ENCODE data around the gene ZNF446.
"Not testable (repeated sequence)": the region's sequence is repeated elsewhere in the genome, so short reads cannot be mapped to it uniquely, and the experiment has no call there.

The ZNF446 gene

DNA sequence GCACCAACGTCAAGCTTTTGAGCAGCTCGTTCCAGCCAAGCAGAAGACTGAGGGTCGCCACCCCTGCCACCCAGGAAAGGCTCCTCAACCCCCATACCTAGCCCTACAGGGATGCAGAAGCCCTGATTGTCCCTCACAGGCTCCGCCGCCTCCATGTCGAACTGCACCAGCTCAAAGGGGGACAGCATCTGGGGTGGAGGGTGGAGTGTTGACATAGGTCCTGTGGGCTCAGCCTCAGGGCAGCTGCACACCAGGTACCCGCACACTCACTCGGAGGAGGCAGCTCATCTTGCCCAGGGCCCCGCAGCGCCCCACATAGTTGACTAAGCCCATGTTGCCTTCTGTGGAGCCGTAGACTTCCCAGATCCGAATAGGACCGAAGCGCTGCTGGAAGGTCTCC is 24.1 kb downstream of the ZNF446 start:
- no peak for DNase-seq (ENCODE audit: low spot score)

GRCh38 chr19:58507602-58508223 is 31.6 kb downstream of the ZNF446 start:
- not testable (repeated sequence) for DNase-seq (ENCODE audit: low spot score)

- no peak for DNase-seq (ENCODE audit: low spot score)
Measured at GRCh38 chr19:58509731-58510083, 33.6 kb downstream of the ZNF446 start.

- DNase-seq (ENCODE audit: low spot score) = no peak
Measured at GRCh38 chr19:58510084-58510862, 34.1 kb downstream of the ZNF446 start.

DNA sequence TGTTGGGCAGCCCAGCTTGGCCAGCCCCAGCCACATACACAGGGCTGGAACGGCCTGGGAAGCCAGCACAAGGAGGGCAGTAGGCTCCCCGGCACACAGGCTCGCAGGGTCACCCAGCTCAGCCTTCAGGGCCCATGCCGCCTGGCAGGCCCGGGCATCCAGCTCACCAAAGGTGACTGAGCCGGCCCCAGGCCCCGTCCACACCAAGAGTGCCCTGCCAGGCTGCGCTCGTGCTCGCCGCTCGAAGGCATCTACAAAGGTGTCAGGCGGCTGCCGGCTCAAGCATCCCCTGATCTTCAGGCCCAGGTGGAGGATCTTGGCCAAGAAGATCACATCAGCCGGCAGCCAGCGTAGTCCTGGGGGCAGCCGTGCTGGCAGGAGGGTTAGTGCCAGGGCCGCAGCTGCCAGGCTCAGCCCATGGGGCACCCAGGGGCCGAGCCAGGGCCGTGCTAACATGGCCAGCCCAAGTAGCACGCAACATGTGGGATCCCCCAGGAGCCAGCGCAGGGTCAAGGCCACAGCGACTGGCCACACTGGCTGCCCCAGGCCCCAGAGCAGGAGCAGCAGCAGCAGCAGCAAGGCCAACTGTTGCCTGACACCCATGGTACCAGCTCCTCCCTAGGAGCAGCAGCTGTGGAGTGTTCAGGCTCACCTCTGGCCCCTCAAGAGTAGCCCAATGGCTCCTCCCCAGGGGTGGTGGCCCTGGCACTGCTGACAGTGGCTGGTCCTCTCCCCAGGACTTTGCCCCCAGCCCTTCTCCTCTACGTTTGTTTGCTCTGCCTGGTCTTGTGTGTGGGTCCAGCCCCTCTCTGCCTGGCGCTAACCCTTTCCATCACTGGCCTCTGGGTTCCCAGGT is 35.4 kb downstream of the ZNF446 start, which contains the start of gene SLC27A5:
SLC27A5 (minus strand) TSS at position 640 of the 856 bp plus-strand sequence; CDS start at position 603, 37 bp downstream.
- DNase-seq (ENCODE audit: low spot score) = peak; percentile 54

DNA sequence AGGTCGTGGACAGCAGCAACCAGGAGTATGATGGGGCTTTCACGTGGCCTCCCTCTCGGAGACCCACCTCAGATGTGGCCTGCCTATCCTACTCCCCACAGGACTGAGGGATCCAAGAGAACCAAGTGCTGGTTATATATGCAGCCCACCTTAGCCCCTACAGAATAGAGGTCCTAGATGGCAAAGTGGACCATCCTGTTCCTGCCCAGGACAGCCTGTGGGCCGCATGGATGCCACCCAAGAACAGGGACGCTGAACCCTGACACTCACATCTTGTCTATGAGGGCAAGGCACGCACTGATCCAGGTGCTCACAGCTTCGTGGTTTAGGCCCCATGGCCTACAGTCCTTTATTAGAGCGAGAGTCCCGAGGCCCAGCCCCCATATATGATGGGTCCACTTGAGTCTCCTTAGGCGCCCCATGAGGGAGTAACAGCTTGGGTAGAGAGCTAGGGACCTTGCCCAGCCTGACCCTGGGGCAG is 37.1 kb downstream of the ZNF446 start:
- DNase-seq (ENCODE audit: low spot score) = no peak

DNA sequence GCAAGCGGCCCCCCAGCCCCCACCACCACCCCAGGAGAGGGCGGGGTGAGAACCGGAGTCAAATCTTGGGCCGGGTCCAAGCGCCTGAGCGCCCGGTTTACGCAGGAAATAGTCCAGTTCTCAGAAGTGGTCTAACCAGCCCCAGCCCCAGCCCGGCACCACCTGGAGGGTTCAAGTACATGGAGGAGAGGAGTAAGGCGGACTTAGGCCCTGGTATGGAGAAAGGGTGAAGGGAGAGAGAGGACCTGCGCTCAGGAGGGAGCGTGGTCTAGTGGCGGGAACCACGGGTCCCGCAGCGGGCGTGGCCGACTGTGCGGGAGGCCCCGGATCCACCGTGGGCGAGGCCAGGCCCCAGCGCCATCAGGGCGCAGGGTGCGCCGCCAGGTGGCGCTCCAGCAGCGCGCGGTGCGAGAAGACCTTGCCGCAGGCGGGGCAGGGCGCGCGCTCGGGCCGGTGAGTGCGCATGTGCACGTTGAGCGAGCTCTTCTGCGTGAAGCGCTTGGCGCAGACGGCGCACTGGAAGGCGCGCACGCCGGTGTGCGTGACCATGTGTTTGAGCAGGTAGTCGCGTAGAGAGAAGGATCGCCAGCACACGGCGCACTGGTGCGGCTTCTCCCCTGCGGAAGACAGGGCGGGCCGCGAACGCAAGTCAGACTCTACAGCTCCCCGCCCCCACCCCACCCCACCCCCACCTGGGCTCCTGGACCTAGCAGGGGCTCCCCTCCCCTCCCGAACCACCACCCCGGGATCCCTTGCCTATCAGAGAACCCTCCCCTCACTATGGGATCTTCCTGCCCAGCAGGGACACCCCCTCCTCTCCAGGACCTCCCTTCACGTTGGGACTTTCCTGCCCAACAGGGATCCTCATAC is 37.8 kb downstream of the ZNF446 start:
- DNase-seq (ENCODE audit: low spot score) = peak; percentile 90

DNA sequence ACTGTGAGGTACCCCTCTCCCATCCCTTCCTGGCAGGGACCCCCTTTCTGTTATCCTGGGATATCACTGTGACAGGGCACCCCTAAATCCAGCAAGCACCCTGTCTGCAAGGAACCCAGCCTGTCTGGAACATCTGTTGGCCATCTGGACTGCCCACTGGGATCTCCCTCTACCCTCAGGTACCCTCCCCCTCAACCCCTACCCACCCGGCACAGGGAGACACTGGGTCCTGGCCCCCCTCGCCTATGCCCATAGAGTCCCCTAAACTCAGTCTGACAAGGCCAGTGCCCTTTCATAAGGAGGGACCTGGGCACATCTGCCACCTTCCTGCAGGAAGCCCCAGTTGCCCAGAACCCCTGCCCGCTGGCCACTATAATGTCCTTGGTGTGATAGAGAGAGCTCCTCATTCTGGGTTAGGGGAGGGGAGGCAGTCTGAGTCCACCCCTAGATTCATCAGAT is 38.4 kb downstream of the ZNF446 start:
- no peak for DNase-seq (ENCODE audit: low spot score)

GRCh38 chr19:58515259-58515658 is 39.1 kb downstream of the ZNF446 start:
- DNase-seq (ENCODE audit: low spot score) = no peak

GRCh38 chr19:58516246-58516836 is 40.2 kb downstream of the ZNF446 start:
- no peak for DNase-seq (ENCODE audit: low spot score)

GRCh38 chr19:58516964-58517833 is 41.0 kb downstream of the ZNF446 start:
- DNase-seq (ENCODE audit: low spot score) = no peak

DNA sequence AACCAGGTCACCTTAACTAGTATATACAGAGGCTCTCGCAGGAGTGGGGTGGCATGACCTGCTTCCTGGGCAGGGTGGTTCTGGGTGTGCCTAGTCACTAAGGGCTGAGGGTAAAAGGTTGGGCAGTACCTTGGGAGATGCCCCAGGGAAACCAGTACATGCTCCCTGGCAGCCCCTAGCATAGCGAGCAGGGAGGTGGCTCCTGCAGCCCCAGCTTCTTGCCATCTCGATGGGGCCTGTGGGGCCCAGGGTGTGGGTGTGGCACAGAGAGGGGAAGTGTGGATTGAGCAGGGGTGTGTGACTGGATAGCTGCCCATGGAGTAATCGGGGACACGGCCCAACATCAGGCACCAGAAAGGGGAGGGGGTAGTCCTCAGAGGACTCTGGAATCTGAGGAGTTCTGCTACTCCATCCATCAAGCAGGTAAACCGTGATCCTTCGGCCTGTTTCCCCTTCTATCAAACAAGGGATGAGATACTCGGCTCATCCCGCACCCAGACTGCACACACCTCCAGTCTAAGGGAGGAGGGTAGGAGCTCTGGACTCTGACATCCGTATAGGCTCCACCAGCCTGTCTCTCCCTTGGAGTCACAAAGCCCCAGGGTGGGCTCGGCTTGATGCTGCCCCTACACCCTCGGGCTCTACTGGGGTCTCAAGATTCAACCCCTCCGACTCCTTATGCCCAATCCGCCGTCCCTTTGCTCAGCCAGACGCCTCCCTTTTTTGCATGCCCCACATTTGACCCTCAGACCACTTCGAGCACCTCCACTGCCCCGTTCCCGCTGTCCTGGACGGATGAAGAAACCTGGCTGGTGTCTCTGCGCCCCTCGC is 42.3 kb downstream of the ZNF446 start:
- no peak for DNase-seq (ENCODE audit: low spot score)

GRCh38 chr19:58519087-58519354 is 42.9 kb downstream of the ZNF446 start:
- peak; percentile 92 for DNase-seq (ENCODE audit: low spot score)

- peak; percentile 88 for DNase-seq (ENCODE audit: low spot score)
Measured at GRCh38 chr19:58519355-58520256, 43.5 kb downstream of the ZNF446 start, which contains the start of gene ZBTB45. TSS of gene ZBTB45 (minus strand) at chr19:58519810. CDS start at chr19:58517673, 2,137 bp downstream.

DNA sequence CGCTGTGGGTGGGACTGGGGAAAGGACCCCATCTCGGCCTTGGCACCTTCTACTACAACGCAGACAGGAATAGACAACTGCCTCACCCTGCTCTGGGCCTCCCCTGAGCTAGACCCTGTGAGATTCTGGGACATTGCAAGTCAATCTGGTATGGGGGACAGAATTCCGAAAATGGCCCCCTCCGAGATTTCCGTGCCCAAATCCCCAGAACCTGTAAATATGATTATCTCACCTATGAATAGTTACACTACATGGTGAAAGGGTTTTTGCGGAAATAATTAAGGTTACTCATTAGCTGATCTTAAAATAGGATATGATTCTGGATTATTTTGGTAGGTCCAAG is 44.1 kb downstream of the ZNF446 start:
- DNase-seq (ENCODE audit: low spot score) = no peak

GRCh38 chr19:58521651-58522050 is 45.5 kb downstream of the ZNF446 start:
- DNase-seq (ENCODE audit: low spot score) = no peak

GRCh38 chr19:58522709-58523108 is 46.6 kb downstream of the ZNF446 start:
- no peak for DNase-seq (ENCODE audit: low spot score)

GRCh38 chr19:58529405-58529804 is 53.3 kb downstream of the ZNF446 start:
- no peak for DNase-seq (ENCODE audit: low spot score)

All from HuH-7.5 (cell line).